ENCODE measurements around the gene ARPC1B. TPM values are rescaled to one million over a fixed set of nuclear protein-coding genes. Genes with fewer than 3 reads are reported as not detected.
A peak's percentile ranks its signal among the peaks of the same experiment; 100 is the strongest.

The ARPC1B gene
- total and polyA plus RNA-seq, 9 of the 15 experiments (the other 6 are each of a cell fraction or from before 2014, with no cell fraction given) = 6.7 to 357 (median 211) TPM

GRCh38 chr7:99374111-99375064 lies at the start of gene ARPC1B (continued):
- TF ChIP-seq REST (IDR thresholded peaks at IDR 0.05; ENCODE audit: borderline replicate concordance) (no peak), REST (CRISPR knock-in tag; IDR thresholded peaks at IDR 0.05; ENCODE audit: low read depth) (0 out of 2 replicates have a peak, but pooled peaks have one; percentile 60), BRF1 (IDR thresholded peaks at IDR 0.05; ENCODE audit: borderline replicate concordance, extremely low read depth, insufficient read length) (no peak), SLC30A9 (CRISPR knock-in tag; IDR thresholded peaks at IDR 0.05) (no peak), RBM25 (IDR thresholded peaks at IDR 0.05; ENCODE audit: low read depth, low read length, severe bottlenecking) (peak; percentile 36), RBM34 (IDR thresholded peaks at IDR 0.05; ENCODE audit: borderline replicate concordance, insufficient read depth, low read length) (peak; percentile 96), ZNF395 (CRISPR knock-in tag; IDR thresholded peaks at IDR 0.05) (peak; percentile 85; the same call in 1 of the 2 replicates), PHB (CRISPR knock-in tag; IDR thresholded peaks at IDR 0.05) (no peak), CREM (IDR thresholded peaks at IDR 0.05; ENCODE audit: low read depth) (peak; percentile 42; the same call in 1 of the 2 replicates), NFYB (IDR thresholded peaks at IDR 0.05; ENCODE audit: extremely low read depth, insufficient read length) (no peak), FOSL1 (tag; conservative IDR thresholded peaks at IDR 0.05) (no peak), SREBF2 (CRISPR knock-in tag; IDR thresholded peaks at IDR 0.05) (no peak), ELF1 (tag; IDR thresholded peaks at IDR 0.05) (peak; percentile 63; the same call in 1 of the 2 replicates), ZNF511 (CRISPR knock-in tag; IDR thresholded peaks at IDR 0.05) (no peak; the same call in 1 of the 2 replicates), E2F1 (CRISPR knock-in tag; IDR thresholded peaks at IDR 0.05) (peak; percentile 86)

All from K562 (cell line).